22Rv1 (cell line): ENCODE data around the gene SMAD5.

Experiments
- ZFX ChIP-seq: fragments of 450-650 bp; IDR thresholded peaks from 2 replicates; pipeline ENCODE4 v1.6.1; 2017; ENCODE audit warnings: antibody characterized with exemption, borderline replicate concordance
- TF ChIP-seq, protein P1 (sequence below): fragments of 450-650 bp; IDR thresholded peaks from 2 replicates; pipeline ENCODE4 v1.5.1; 2017; ENCODE audit warnings: mild to moderate bottlenecking

DNA sequence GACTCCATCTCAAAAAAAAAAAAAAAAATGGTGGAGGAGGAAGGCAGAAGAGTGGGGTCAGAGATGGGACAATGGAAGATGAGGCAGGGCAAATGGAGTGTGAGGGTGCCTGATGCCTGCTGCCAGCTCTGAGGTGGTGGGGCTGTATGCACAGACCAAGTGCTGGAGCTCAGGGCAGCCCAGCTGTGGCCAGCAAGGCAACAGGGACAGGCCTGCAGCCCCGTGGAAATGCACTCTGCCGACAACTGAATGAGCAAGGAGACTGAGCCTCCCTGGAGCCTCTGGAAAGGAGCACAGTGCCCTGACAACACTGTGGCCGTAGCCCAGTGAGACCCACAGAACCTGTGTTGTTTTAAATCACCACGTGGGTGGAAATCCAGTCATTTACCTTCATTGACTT lies 83.2 kb downstream of the SMAD5 start:
- TF ChIP-seq, protein P1, sequence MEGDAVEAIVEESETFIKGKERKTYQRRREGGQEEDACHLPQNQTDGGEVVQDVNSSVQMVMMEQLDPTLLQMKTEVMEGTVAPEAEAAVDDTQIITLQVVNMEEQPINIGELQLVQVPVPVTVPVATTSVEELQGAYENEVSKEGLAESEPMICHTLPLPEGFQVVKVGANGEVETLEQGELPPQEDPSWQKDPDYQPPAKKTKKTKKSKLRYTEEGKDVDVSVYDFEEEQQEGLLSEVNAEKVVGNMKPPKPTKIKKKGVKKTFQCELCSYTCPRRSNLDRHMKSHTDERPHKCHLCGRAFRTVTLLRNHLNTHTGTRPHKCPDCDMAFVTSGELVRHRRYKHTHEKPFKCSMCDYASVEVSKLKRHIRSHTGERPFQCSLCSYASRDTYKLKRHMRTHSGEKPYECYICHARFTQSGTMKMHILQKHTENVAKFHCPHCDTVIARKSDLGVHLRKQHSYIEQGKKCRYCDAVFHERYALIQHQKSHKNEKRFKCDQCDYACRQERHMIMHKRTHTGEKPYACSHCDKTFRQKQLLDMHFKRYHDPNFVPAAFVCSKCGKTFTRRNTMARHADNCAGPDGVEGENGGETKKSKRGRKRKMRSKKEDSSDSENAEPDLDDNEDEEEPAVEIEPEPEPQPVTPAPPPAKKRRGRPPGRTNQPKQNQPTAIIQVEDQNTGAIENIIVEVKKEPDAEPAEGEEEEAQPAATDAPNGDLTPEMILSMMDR: no peak
- no peak for TF ChIP-seq ZFX
